GM18526 (cell line): Measurements from ENCODE around the gene TRMT44.

Experiments used
- POLR2A ChIP-seq: IDR thresholded peaks from 3 replicates; pipeline ENCODE4 v1.6.1; 2011; ENCODE audit not compliant: insufficient read length; ENCODE audit errors: extremely low read depth

Gene TRMT44

DNA sequence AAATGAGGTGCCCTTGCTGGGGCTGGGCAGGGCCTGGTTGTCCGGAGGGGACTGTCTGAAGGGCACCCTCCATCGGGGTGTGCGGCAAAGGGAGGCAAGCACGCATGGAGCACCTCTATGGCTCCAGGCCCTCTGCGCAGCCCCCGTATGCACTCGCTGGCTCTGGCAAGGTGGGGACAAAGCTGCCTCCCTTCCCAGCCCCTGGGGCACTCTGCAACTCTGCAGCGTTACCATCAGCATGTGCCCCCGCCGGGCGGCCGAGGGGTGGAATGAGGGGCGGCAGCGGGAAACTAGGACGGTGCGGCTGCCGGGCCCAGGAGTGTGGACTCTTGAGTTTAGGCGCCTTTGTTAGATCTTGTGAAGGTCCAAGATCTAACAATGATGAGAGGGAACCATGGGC lies 26.4 kb downstream of the TRMT44 start:
- no peak for TF ChIP-seq POLR2A

DNA sequence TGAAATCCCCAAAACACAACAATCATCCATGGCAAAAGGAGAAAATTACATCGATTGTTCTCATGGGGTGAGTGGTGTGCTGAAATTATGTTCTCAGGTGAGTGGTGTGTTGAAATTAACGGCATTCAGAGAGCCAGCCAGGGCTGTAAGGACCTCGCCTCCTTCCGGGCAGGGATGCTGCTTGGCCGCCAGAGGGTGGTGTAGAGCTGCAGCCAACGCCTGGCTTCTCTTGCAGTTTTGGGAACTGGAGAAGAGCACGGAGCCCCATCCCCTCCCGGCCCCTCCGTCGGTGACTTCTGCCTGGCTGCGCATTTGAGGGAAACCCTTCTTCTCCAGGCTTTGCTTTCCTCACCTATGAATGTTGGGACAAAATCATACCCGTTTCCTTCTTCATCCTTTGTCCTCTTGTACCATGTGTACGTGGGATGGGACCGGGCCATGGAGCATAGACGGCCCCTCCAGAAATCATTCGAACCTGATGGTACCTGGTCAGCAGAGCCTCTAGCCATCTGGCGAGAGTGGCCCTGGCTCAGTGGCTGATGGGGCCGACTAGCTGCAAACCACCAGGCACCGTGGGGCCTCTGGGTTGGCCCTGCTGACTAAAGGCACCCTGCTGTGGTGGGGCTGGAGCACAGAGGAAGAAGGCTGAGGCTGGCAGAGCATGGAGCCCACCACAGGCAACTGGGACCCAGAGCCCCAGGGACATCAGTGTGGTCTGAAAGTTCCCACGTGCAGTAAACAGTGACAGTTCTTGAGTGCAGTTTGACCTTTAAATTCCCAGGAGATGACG lies 28.4 kb downstream of the TRMT44 start:
- no peak for TF ChIP-seq POLR2A

DNA sequence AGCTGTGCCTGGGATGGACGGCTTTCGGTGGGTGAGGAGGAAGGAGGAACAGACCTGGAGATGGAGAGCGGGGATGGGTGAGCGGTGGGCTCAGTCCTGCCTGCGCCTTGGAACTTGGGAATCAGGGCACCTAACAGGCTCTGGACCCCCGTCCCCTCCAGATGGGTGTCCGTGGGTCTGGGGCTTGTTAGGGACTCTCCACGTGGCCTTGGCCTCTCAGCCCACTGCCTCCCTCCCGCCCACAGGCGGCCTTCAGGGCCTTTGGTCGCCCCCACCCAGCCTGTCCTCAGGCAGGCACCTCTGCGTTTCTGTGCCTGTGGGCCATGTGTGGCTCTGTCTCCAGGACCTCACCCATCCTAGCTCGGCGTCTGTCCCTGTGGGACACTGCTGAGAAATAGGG lies 29.0 kb downstream of the TRMT44 start:
- TF ChIP-seq POLR2A: no peak

DNA sequence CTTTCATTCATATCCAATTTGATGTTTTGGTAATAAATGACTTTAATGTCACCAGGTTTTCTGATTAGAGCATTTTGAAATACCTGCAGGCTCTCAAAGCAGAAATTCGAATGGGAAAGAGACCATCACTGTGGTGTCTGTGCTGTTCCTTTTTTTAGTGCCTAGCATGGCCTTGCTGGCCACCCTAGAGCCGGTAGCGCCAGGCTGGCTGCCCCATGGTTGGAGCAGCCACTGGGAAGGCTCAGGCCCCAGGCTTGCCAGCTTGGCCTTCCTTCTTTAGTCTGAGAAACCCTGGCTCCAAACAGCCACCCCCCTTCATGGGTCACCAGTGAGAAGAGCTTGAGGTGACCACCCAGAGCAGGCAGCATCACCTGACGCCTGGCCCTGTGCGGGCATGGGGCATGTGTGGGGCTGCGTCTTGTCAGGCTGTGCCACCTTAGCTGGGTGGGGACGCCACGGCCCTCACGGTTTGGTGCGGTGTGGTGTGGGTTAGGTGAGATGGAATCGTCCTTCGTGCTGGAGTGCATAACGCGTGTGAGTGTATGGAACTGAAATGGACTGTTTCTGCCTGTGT lies 30.0 kb downstream of the TRMT44 start:
- no peak for TF ChIP-seq POLR2A

DNA sequence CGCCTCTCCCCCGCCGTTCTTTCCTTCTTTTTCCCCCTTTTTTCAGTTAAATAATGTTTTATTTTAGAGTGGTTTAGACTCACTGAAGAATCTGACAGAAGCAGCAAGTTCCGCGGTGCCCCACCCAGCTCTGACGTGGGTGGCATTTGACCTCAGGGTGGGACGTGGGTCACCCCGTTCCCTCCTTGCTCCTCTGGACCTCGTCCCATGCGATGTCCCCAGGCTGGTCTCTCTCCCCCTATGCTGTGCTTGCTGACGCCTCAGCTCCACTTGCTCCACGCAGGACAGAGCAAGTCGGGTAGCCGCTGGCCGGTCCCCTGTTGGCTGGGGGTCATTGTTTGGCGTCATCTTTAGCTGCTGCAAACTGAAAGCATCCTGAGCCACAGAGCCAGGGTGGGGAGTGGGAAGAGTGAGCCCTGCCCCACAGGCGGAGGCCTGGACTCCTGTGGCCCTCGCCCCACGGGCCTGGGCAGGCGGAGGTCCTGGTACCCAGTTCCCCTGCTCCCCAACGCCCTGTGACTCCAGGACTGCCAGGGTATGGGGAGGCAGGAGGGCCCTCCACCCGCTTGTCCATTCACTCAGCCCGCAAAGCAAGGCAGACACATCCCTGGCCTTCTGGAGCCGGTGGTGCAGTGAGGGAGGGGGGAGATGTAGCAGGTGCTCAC lies 30.8 kb downstream of the TRMT44 start:
- TF ChIP-seq POLR2A: no peak

DNA sequence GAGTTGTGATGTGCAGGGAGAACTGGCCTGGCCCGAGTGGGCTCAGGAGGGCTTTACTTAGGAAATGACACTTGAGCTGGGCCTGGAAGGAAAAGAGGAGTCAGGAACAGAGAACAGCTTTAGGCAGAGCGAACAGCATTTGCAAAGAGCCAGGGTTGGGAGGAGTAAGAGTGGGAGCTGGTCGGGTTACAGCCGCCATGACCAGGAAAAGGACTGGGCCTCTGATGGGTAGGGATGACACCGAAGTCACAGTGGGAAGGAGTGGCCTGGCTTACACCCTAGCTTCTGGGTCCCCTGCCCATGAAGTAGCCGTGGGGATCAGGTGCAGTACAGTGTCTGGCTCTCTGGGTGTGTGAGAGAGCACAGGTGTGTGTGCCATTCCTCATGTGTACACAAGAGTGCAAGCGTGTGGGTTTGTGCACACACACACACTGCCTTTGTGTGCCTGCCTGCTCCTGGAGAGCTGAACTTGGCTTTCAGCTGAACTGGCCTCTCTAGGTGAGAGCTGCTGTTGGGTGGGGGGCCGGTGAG lies 31.6 kb downstream of the TRMT44 start:
- no peak for TF ChIP-seq POLR2A

DNA sequence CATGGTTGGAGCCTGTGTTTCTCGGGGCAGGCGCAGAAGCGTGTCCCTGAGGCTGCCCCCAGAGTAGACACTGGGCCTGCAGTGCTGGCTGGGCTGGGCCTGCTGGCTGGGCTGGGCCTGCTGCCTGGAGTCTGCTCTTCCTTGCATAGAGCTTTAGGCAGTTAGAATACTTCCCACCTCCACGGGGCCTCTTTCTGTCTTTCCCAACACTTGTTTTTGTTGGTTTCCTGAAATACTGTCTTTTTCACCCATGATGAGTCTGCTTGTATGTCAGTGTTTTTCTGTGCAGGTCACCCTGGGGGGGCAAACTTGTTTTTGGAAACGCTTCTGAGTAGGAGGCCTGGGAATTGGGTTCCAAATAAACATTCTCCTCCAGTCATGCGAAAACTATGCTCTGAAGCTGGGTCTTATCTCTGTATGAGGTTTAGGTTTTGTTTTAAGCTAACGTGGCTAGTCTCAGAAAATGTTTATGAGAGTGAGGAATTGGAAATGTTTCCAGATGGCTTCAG lies 32.2 kb downstream of the TRMT44 start:
- TF ChIP-seq POLR2A: no peak

DNA sequence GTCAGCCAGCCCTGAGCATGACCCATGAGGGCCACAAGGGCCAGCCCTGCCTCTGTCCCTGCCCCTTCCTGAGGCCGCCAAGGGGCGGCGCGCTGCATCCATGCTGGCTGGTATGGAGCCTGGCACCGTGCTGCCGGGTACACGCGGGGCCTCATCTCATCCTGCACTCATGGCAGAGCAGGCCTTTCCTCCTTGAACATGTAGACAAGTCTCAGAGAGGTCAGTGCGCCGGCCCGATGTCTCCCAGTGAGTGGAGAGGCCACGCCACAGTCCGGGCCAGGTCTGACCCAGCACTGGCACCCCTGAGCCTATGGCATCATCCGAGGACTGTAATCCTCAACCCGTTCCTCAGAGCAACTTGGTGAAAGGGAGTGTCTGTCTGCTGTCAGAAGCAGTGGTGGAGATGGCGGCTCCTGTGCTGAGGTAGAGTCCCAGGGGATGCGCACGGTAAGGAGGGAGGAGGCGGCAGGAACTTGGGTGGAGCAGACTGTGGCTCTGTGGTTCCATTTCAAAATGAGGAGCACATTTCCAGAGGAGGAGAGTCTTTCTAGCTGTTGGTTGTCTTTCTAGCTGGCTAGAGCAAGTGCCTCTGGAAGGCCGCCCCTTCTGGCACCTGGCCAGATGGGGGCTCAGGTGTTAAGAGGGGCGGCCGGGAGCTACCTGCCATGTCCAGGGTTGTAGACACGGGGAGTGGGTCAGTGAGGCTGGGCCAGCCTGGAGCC lies 32.8 kb downstream of the TRMT44 start:
- no peak for TF ChIP-seq POLR2A

DNA sequence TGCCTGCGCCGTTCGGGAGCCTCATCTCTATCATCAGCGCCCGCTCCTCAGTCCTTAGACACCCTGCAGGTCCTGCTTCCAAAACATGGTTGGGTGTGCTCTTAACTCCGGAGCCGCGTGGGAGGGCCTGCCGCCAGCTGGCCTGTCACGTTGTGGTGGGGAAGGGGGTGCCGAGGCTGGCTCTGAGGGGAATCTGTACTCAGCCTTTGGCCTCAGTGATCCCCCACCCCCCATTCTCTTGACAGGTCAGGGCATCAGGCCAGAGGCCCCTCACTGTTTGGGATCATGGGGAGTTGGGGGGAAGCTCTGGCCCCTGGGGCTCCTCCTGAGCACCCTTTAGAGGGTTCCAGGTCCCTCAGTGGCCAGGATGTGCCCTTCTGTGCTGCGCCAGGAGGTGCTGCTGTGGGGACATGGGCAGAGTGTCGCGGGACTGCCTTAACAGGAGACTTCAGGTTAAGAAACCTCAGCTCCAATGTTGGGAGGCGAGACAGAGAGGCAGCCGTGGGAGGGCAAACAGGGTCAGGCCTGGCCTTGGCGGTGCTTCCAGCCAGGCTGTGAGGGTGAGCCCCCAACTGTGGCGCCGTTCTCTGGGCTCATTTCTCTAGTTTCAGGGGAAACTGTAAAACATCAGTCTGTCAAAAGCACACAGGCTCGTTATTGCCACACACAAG lies 33.5 kb downstream of the TRMT44 start:
- TF ChIP-seq POLR2A: no peak

DNA sequence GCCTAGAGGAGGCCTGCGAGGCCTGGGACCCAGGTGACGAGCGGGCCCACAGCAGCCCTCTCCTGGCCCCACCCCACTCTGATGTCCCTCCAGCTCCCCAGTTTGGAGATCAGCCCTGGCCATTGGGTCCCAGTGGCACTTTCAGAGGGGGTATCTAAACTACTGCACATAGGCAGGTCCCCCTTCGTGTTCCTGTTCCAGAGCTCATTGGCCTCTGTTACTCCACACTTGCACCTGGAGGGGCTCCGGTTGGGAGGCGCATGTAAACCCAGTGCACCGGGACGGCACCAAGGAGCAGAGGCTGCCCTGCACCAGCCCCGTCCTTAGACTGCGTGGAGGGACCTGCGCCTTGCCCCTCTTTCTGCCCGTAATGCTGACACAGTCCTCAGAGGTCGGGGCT lies 34.3 kb downstream of the TRMT44 start:
- no peak for TF ChIP-seq POLR2A

DNA sequence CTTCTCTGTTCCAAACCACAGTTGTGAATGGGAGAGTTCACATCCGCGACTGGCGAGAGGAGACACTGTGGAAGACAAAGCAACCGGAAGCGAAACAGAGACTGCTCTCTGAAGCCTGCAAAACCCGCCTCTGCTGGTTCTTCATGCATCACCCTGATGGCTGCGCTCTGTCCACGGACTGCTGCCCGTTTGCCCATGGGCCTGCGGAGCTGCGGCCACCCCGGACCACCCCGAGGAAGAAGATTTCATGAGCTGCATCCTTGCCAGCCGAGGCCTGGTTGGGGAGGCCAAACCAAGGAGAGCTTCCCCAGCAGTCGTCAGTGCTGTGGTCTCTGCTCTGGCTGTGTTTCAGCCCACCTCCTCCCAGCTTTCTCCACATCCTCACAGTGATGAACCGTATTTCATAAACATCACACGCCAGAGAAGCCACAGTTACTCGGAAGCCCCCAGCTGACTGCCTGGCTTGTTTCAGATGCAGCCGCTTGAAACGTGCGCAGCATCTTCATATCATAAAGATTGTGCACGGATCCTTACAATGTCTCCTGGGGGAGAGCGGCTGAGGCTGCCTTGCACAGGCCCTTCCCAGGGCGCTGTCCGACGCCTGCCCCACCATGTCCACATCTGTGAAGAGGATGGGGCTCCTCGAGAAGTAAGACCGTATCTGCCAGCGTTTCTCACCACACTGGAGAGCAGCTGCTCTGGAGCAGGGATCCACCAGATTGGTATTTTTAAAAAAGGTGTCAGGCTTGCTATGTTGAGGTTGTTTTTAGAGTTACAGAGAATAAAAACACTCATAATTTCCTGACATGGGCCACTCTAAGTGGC lies 35.4 kb downstream of the TRMT44 start:
- TF ChIP-seq POLR2A: no peak

DNA sequence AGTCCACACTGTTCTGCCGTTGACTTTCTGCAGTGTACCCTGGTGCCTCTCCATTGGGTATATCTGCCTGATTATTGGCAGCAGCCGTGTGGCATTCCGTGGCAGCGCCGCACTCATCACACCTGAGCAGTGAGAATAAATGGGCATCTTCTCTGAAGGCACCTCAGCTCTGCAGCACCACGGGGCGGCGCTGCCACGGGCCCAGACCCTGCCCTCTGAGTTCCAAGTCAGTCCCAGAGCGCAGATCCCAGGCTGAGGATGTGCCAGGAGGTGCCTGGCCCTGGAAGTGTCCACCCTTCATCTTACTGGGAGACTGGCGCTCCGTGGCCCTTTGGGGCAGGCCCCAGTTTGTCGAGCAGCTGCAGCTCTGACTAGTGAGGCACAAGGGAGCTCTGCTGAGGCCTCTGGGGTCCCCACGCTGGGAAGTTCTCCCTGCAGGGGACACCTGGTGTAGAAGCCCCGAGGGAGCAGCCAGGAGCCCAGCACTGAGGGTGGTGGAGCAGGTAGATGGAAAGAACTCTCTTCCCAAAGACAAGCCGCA lies 36.6 kb downstream of the TRMT44 start:
- TF ChIP-seq POLR2A: no peak

DNA sequence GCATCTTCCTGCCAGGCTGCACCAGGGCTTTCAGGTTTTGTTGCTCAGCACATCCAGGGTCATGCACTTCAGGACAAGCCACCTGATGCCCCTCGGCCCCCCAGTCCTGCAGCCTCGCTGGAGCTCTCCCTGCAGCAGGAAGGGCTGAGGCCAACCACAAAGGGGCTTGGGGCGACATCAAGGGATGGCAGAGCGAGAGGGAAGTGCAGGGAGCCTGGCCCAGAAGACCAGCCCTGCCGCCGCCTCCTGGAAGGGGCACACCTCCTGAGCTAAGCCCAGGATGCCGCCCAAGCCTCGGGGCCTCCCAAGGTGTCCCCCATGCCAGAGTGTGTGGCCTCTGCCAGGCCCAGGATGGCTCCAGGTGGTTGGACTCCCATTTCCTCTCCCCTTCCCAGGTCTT lies 37.1 kb downstream of the TRMT44 start:
- no peak for TF ChIP-seq POLR2A

DNA sequence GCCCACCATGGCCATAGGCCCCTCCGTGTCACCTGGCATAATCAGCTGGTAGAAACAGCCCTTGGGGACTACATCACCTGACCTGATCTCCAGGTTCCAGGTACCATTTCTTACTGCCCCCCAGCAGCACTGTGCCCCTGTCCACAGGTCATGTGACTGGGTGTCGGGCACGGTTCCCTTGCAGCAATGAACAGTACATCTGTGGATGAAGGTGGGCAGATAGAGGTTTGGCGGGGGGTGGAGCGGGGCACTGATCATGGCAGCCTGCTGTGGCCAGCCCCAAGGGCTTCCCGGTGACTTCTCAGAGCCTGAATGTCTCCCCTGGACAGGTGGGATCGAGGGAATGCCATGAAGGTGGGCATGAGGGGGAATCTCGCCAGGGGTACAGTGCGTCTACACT lies 37.8 kb downstream of the TRMT44 start:
- no peak for TF ChIP-seq POLR2A
